NB4 (cell line): Measurements from ENCODE around the gene RHPN2.

ENCODE experiments used
- DNase-seq: peaks from one replicate; pipeline ENCODE4 v3.0.0; 2010; ENCODE audit warnings: low read depth
- H3K4me3 ChIP-seq: one replicate; pipeline ENCODE4 v1.5.1; 2011; ENCODE audit warnings: mild to moderate bottlenecking, low read depth, low read length, moderate library complexity
- CTCF ChIP-seq: IDR thresholded peaks from one replicate; pipeline ENCODE4 v1.5.1; 2012; ENCODE audit warnings: low read depth, low read length
- MAX ChIP-seq: IDR thresholded peaks from 2 replicates; pipeline ENCODE4 v1.6.1; 2011; ENCODE audit warnings: low read depth, low read length
- MYC ChIP-seq: IDR thresholded peaks from 2 replicates; pipeline ENCODE4 v1.6.1; 2011; ENCODE audit warnings: low read depth, low read length
- POLR2A ChIP-seq: IDR thresholded peaks from 2 replicates; pipeline ENCODE4 v1.6.1; 2011; ENCODE audit warnings: mild to moderate bottlenecking; ENCODE audit not compliant: insufficient read length; ENCODE audit errors: extremely low read depth

Gene RHPN2

GRCh38 chr19:32936065-32936464 lies 128.6 kb downstream of the RHPN2 start:
- no peak overlapping the region for H3K4me3 ChIP-seq
- TF ChIP-seq POLR2A (no peak), MAX (no peak), MYC (no peak), CTCF (no peak)
- no peak for DNase-seq

GRCh38 chr19:32935629-32936028 lies 129.1 kb downstream of the RHPN2 start:
- DNase-seq: no peak
- no peak for TF ChIP-seq MAX
- no peak for TF ChIP-seq CTCF
- no peak for TF ChIP-seq POLR2A
- TF ChIP-seq MYC: no peak
- no peak overlapping the region for H3K4me3 ChIP-seq

- no peak for DNase-seq
- TF ChIP-seq MYC (no peak), MAX (no peak), POLR2A (no peak), CTCF (no peak)
- H3K4me3 ChIP-seq: no peak overlapping the region
Observed at GRCh38 chr19:32933571-32933970, 131.1 kb downstream of the RHPN2 start.

- DNase-seq: no peak
- no peak overlapping the region for H3K4me3 ChIP-seq
- TF ChIP-seq MYC (no peak), CTCF (no peak), MAX (no peak), POLR2A (no peak)
Observed at GRCh38 chr19:32930567-32930966, 134.1 kb downstream of the RHPN2 start.

- no peak for DNase-seq
- no peak overlapping the region for H3K4me3 ChIP-seq
- no peak for TF ChIP-seq MYC
- TF ChIP-seq CTCF: no peak
- TF ChIP-seq MAX: no peak
- no peak for TF ChIP-seq POLR2A
Observed at GRCh38 chr19:32928806-32929205, 135.9 kb downstream of the RHPN2 start.
